IMR-90 (cell line): ENCODE data around the gene RAB9B.

Experiments used
- CTCF ChIP-seq: conservative IDR thresholded peaks from 2 replicates; pipeline ENCODE4 v1.5.1; 2012; ENCODE audit warnings: mild to moderate bottlenecking, low read depth, low read length, improper control_type of control experiment
- FOS ChIP-seq: fragments of 150-350 bp; IDR thresholded peaks from 2 replicates; pipeline ENCODE4 v1.6.1; 2016; ENCODE audit warnings: low read depth, low read length
- MXI1 ChIP-seq: IDR thresholded peaks from 2 replicates; pipeline ENCODE4 v1.6.1; 2012; ENCODE audit warnings: low read depth, mild to moderate bottlenecking, low read length, moderate library complexity, borderline replicate concordance
- POLR2A ChIP-seq: IDR thresholded peaks from 2 replicates; pipeline ENCODE4 v1.6.1; 2012; ENCODE audit warnings: mild to moderate bottlenecking, low read depth, low read length
- RAD21 ChIP-seq: IDR thresholded peaks from 2 replicates; pipeline ENCODE4 v1.6.1; 2012; ENCODE audit warnings: low read length, improper control_type of control experiment
- RFX5 ChIP-seq: IDR thresholded peaks from 2 replicates; pipeline ENCODE4 v1.8.0; 2012; ENCODE audit warnings: low read depth, mild to moderate bottlenecking, low read length, moderate library complexity
- USF2 ChIP-seq: fragments of 150-350 bp; IDR thresholded peaks from 2 replicates; pipeline ENCODE4 v1.6.1; 2017; ENCODE audit warnings: mild to moderate bottlenecking, antibody characterized with exemption, low read length, low read depth

GRCh38 chrX:103773445-103773844 is 58.6 kb downstream of the RAB9B start:
- no peak for TF ChIP-seq RAD21
- no peak for TF ChIP-seq CTCF
- no peak for TF ChIP-seq USF2
- TF ChIP-seq RFX5, result no peak
- TF ChIP-seq MXI1, result no peak
- TF ChIP-seq POLR2A, result no peak
- TF ChIP-seq FOS, result no peak
